Measurements from ENCODE around the gene CHRM5. TPM values are rescaled to one million over a fixed set of nuclear protein-coding genes. Genes with fewer than 3 reads are reported as not detected.

The CHRM5 gene
- total and polyA plus RNA-seq, 3 donors from 2014 or later = 0.81 to 1.3 (median 0.94) TPM

DNA sequence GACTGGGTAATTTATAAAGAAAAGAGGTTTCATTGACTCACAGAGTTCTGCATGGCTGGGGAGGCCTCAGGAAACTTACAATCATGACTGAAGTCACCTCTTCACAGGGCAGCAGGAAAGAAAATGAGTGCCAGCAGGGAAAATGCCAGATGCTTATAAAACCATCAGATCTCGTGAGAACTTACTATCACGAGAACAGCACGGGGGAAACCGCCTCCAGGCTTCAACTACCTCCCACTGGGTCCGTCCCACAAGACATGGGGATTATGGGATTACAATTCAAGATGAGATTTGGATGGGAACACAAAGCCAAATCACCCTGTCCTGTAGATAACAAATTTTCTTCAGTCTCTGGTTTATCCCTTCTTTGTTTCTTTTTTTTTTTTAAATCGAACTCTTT lies 101.7 kb downstream of the CHRM5 start:
- WGBS, 2 donors = 75 to 79% methylated on average over 6 of the region's 6 CpGs
- Histone ChIP-seq H3K9me3 (no peaks in the 10 kb centered on the region), H3K4me1 (no peaks in the 10 kb centered on the region), H3K4me3 (no peak overlapping the region), H3K27me3 (no peaks in the 10 kb centered on the region), H3K27ac (no peak overlapping the region), H3K36me3 (ENCODE audit: low read depth, missing control alignments) (no peaks in the 10 kb centered on the region)
- DNase-seq = no peak
- intact Hi-C loops (cut with DNase I; ENCODE audit: low total_unique reads) = no loop called here
- TF ChIP-seq, protein P1, sequence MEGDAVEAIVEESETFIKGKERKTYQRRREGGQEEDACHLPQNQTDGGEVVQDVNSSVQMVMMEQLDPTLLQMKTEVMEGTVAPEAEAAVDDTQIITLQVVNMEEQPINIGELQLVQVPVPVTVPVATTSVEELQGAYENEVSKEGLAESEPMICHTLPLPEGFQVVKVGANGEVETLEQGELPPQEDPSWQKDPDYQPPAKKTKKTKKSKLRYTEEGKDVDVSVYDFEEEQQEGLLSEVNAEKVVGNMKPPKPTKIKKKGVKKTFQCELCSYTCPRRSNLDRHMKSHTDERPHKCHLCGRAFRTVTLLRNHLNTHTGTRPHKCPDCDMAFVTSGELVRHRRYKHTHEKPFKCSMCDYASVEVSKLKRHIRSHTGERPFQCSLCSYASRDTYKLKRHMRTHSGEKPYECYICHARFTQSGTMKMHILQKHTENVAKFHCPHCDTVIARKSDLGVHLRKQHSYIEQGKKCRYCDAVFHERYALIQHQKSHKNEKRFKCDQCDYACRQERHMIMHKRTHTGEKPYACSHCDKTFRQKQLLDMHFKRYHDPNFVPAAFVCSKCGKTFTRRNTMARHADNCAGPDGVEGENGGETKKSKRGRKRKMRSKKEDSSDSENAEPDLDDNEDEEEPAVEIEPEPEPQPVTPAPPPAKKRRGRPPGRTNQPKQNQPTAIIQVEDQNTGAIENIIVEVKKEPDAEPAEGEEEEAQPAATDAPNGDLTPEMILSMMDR (IDR thresholded peaks at IDR 0.05) = no peak
- TF ChIP-seq POLR2A (IDR thresholded peaks at IDR 0.05) = no peak

DNA sequence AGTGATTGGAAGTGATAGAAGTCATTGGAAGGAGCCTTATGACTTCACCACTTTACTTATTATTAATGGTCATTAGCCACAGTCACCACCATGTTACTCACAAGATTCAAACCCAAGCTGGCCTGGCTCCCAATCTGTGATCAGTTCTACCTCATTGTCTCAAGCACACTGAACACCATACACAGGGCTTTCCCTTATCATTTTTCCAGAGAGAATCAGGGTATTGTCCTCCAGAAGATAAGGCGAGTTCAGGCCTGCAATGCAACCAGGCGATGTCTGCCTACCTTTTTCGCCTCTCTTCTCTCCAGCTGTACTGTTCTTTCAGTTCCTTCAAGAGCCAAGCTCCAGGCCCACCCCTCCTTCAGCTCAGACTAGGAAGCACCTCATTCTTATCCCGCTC lies 108.5 kb downstream of the CHRM5 start:
- no peak overlapping the region for H3K4me3 ChIP-seq
- H3K27ac ChIP-seq = no peak overlapping the region
- WGBS, 2 donors = 72 to 82% methylated on average over 4 of the region's 4 CpGs
- peak; percentile 21 for DNase-seq
- intact Hi-C loops (cut with DNase I; ENCODE audit: low total_unique reads) = no loop called here
- TF ChIP-seq, protein P1 (IDR thresholded peaks at IDR 0.05) = no peak
- no peak for TF ChIP-seq POLR2A (IDR thresholded peaks at IDR 0.05)
- H3K36me3 ChIP-seq (ENCODE audit: low read depth, missing control alignments) = no peaks in the 10 kb centered on the region
- H3K9me3 ChIP-seq = no peaks in the 10 kb centered on the region
- H3K27me3 ChIP-seq = no peaks in the 10 kb centered on the region
- no peaks in the 10 kb centered on the region for H3K4me1 ChIP-seq

DNA sequence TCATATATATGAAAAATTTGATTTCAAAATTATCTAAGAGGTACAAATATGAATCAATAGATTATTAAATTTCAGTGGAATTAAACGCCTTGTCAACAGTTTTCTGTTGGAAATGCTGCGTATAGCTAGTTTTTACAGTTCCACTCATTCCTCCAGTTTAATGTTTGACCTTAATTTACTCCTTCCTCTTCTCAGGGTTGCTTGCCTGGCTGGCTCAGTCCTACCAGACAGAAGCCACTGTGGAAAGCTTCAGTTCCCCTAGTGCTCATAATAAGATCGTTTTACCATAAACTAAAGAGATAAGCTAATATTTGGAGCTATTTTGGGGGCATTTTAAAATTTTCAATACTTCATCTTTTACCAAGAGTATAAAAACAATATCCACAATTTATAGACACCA lies 110.6 kb downstream of the CHRM5 start:
- Histone ChIP-seq H3K36me3 (ENCODE audit: low read depth, missing control alignments) (no peaks in the 10 kb centered on the region), H3K27me3 (no peaks in the 10 kb centered on the region), H3K4me1 (no peaks in the 10 kb centered on the region), H3K4me3 (no peak overlapping the region), H3K27ac (no peak overlapping the region), H3K9me3 (no peaks in the 10 kb centered on the region)
- 83 to 86% methylated on average over 3 of the region's 3 CpGs for WGBS, 2 donors
- intact Hi-C loops (cut with DNase I; ENCODE audit: low total_unique reads) = no loop called here
- no peak for TF ChIP-seq POLR2A (IDR thresholded peaks at IDR 0.05)
- TF ChIP-seq, protein P1 (IDR thresholded peaks at IDR 0.05) = no peak
- DNase-seq = no peak

DNA sequence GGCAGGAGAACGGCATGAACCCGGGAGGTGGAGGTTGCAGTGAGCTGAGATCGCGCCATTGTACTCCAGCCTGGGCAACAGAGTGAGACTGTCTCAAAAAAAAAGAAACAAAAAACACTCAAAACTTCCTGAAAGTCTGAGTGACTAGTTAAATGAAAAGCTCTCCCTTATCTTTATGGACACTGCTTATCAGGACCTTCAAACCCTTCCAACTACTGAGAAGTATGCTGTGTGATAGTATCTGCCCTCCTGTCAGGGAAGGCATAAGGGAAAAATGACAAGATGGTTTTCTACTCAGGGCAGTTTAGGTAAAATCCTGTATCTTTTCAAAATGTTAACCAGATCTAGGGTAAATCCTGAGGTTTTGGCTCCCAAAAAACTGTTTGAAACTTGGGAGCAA lies 111.6 kb downstream of the CHRM5 start:
- Histone ChIP-seq H3K27ac (no peak overlapping the region), H3K4me1 (no peaks in the 10 kb centered on the region), H3K36me3 (ENCODE audit: low read depth, missing control alignments) (no peaks in the 10 kb centered on the region), H3K27me3 (no peaks in the 10 kb centered on the region), H3K9me3 (no peaks in the 10 kb centered on the region), H3K4me3 (no peak overlapping the region)
- TF ChIP-seq POLR2A (IDR thresholded peaks at IDR 0.05) = no peak
- TF ChIP-seq, protein P1 (IDR thresholded peaks at IDR 0.05) = no peak
- 82 to 83% methylated on average over 4 of the region's 4 CpGs for WGBS, 2 donors
- intact Hi-C loops (cut with DNase I; ENCODE audit: low total_unique reads) = no loop called here
- no peak for DNase-seq

DNA sequence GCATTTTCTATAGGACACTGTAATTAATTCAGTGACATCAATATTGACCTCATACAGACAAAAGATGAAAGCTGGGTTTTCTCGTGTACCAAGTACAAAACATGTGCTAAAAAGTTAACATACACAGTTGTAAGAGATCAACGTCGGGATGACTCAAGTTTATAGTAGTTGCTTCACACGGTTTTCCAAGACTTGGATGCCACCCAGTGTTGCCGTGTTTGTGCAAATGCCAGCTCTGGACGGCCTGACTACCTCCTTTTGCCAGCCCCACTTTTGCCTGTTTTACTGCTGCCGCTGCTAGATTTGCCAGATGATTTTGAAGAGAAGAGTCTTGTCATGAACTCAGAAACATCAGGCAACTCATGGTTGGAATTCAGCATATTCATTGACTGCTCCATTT lies 115.8 kb downstream of the CHRM5 start:
- 72 to 78% methylated on average over 7 of the region's 7 CpGs for WGBS, 2 donors
- no peak for DNase-seq
- Histone ChIP-seq H3K9me3 (no peaks in the 10 kb centered on the region), H3K4me1 (no peaks in the 10 kb centered on the region), H3K4me3 (no peak overlapping the region), H3K36me3 (ENCODE audit: low read depth, missing control alignments) (no peaks in the 10 kb centered on the region), H3K27me3 (no peaks in the 10 kb centered on the region), H3K27ac (no peak overlapping the region)
- intact Hi-C loops (cut with DNase I; ENCODE audit: low total_unique reads) = no loop called here
- no peak for TF ChIP-seq POLR2A (IDR thresholded peaks at IDR 0.05)
- TF ChIP-seq, protein P1 (IDR thresholded peaks at IDR 0.05) = no peak
